Effector memory CD4-positive, alpha-beta T cell (primary cell): ENCODE results near the gene NAV2.

ENCODE experiments used
- DNase-seq, 3 donors: peaks; one replicate each; pipeline ENCODE4 v3.0.0-alpha.2; 2020
- H3K27ac ChIP-seq: 2 replicates; pipeline ENCODE4 v1.7.0; 2013; ENCODE audit warnings: mild to moderate bottlenecking, low read length, moderate library complexity; ENCODE audit not compliant: insufficient read depth, poor library complexity, severe bottlenecking
- H3K27me3 ChIP-seq: replicated peaks from 2 replicates; pipeline ENCODE4 v1.7.0; 2013; ENCODE audit warnings: mild to moderate bottlenecking, low read length; ENCODE audit not compliant: insufficient read depth, control insufficient read depth, poor library complexity, severe bottlenecking
- H3K36me3 ChIP-seq: 2 replicates; pipeline ENCODE4 v1.7.0; 2013; ENCODE audit warnings: mild to moderate bottlenecking, low read length, moderate library complexity; ENCODE audit not compliant: control insufficient read depth, insufficient read depth
- H3K4me1 ChIP-seq: 2 replicates; pipeline ENCODE4 v1.7.0; 2013; ENCODE audit warnings: low read length, mild to moderate bottlenecking; ENCODE audit not compliant: control insufficient read depth, insufficient read depth, poor library complexity, severe bottlenecking
- H3K4me3 ChIP-seq: 2 replicates; pipeline ENCODE4 v1.7.0; 2013; ENCODE audit warnings: low read length, low read depth, mild to moderate bottlenecking; ENCODE audit not compliant: insufficient read depth, poor library complexity, severe bottlenecking
- H3K9me3 ChIP-seq: 2 replicates; pipeline ENCODE4 v1.7.0; 2013; ENCODE audit warnings: mild to moderate bottlenecking, low read length, moderate library complexity; ENCODE audit not compliant: control insufficient read depth

The NAV2 gene

DNA sequence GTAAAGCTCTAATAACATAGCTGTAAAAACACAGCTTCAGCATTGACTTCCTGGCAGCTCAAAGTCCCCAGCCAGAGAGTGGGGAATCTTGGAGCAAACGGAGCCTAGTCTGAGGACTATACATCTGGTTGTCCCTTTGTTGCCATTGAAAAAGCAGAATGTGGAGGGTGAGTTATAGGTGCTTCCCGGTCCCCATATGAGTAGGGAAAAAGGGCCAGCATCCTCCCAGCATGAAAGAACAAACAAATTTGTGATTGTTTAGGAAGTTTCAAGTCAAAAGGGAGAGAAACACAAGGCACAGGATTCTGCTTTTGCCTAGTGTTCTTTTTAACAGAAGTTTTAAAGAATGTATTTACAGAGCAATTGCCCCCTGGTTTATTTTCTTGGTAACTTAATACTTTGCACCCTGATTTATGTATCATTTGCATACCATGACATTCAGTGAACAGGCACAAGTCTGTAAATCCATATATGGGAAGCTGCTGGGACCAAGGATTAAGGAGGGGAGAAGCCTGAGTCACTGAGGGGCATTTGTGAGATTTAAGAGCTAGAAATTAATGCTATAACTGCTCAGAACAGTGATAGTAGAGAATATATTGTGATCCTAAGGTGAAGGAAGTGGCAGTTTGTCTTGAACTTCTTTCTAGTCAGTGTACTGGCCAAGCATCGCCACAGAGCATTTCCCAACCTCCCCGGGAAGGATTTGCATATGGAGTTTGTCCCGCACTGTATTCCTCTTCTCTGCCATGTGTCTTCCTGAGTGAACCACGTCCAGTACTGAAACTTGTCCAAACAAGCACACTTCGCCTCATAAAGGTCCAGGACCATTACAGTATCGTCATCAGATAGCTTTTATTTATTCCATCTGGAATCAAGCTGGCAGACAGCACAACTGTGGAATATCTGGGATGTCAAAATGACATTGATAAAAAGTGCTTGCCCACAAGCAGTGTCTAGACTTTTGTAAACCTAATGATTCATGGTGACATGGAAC lies 344.6 kb downstream of the NAV2 start:
- Histone ChIP-seq H3K36me3 (no peaks in the 10 kb centered on the region), H3K27me3 (no peaks in the 10 kb centered on the region), H3K4me1 (no peaks in the 10 kb centered on the region), H3K4me3 (no peak overlapping the region), H3K27ac (no peak overlapping the region), H3K9me3 (no peaks in the 10 kb centered on the region)
- DNase-seq: no peak

DNA sequence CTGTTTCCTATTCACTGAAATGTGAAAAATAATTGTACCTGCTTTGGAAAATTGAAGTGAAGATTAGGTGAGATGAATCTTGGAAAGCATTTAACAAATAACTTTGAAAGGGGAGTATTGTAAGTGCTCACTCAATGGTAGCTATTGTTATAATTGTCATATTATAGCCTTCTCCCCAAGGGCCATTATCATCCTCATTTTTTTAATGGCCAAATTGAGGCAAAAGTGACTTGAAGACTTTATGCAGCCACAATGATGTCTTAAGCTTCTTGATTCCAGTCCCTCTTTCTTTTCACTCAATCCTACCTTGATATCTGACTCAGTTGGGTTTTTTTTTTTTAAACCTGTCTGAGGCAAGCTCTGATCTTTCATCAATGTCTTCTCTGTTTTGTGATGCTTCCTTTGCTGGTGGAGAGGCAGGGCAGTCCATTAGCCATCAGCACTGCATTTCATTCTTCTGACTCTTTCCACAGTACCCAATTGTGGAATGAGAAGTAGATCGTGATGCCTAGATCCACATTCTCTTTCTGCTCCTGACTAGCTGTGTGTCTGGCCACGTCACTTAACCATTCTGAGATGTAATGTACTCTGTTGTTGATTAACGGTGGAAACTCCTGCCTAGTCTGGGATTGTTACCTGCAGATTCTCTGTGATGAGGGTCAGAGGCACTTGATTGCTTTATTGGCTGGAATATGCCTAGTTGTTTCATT lies 346.3 kb downstream of the NAV2 start:
- DNase-seq: no peak
- no peak overlapping the region for H3K27ac ChIP-seq
- H3K4me3 ChIP-seq: no peak overlapping the region
- no peaks in the 10 kb centered on the region for H3K27me3 ChIP-seq
- H3K9me3 ChIP-seq: no peaks in the 10 kb centered on the region
- H3K36me3 ChIP-seq: no peaks in the 10 kb centered on the region
- H3K4me1 ChIP-seq: no peaks in the 10 kb centered on the region

DNA sequence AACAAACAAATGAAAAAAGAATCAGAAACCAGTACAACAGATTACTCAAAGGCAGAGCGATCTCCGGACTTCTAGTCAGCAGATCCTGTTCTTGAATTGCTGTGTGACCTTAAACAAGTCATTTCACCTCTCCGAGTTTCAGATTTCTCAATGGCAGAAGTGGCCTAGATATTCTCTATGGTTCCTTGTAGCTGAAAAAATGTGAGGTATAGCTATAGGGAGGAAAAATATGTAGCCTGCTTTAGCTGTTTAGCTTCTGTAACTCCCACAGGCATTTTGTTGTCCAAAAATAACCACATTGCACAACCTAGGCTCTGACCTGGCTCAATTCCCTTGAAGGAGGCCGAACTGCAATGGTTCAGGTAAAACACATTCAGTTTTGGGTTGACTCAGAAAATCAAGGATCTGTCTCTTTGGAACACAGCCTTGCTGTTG lies 347.0 kb downstream of the NAV2 start:
- Histone ChIP-seq H3K9me3 (no peaks in the 10 kb centered on the region), H3K27me3 (no peaks in the 10 kb centered on the region), H3K36me3 (no peaks in the 10 kb centered on the region), H3K27ac (no peak overlapping the region), H3K4me1 (no peaks in the 10 kb centered on the region), H3K4me3 (no peak overlapping the region)
- DNase-seq: no peak

DNA sequence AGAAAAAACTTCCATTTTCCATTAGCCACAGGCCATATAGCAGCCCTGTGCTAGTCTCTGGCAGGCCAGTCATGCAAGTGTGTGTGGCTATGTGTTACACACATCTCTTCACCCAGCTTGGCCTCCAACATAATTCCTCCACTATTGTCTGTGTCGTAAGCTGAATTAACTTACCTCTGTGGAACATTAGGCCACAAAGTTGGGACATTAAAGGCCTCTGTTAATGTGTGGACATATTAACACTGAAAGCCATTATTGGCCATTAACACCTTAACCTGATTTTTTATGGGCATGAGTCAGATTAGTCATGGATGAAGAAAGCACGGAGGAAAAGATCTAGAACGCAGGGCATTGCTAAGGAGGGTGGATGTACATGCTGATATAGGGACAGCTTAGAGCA lies 347.5 kb downstream of the NAV2 start:
- no peak for DNase-seq
- H3K27me3 ChIP-seq: no peaks in the 10 kb centered on the region
- no peaks in the 10 kb centered on the region for H3K36me3 ChIP-seq
- H3K4me1 ChIP-seq: no peaks in the 10 kb centered on the region
- no peaks in the 10 kb centered on the region for H3K9me3 ChIP-seq
- no peak overlapping the region for H3K4me3 ChIP-seq
- H3K27ac ChIP-seq: no peak overlapping the region

DNA sequence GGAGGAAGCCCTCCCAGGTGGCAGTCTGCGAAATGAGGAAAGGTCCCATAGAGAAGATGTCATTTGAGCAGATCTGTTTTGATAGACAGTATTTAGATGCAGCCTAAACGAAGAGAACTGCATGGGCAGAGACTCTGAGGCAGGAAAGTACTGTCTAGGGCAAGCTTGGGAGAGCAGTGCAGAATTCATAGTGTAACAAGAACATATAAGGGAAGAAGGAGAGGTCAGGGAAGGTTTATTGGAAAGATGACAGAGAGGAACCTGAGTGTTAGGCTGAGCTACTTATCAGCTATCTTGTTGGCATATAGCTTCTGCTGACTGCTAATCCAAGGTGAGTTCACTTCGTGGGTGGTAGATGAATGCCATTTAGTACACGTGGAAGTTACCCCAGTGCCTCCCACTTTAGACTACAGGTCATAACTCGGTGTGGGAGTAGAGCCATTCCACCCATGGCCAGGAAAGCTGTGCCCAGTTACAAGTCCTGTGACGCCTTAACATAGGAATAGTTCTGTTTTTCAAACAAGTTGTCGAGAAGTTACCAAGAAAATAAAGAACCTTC lies 348.1 kb downstream of the NAV2 start:
- H3K27ac ChIP-seq: no peak overlapping the region
- no peaks in the 10 kb centered on the region for H3K9me3 ChIP-seq
- H3K4me3 ChIP-seq: no peak overlapping the region
- H3K27me3 ChIP-seq: no peaks in the 10 kb centered on the region
- H3K36me3 ChIP-seq: no peaks in the 10 kb centered on the region
- DNase-seq: no peak
- no peaks in the 10 kb centered on the region for H3K4me1 ChIP-seq

DNA sequence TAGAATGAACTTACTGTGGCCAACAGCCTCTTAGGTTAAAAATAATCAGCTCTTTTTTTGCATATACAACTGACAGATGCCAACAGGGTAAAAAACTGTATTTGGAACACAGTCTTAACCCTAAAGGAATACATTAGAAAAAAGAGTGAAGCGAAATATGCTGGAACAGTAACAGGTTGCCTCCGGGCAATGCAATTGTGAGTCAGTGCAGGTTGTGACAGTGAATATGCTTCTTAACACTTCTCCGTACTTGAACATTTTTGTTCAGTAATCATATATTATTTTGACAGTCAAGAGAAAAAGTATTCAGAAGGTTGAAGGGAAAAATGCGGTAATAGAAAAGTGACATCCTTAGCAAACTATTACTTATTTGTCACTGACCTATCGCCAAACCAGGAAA lies 349.1 kb downstream of the NAV2 start:
- H3K4me3 ChIP-seq: no peak overlapping the region
- no peaks in the 10 kb centered on the region for H3K9me3 ChIP-seq
- no peaks in the 10 kb centered on the region for H3K36me3 ChIP-seq
- H3K4me1 ChIP-seq: no peaks in the 10 kb centered on the region
- no peak for DNase-seq
- H3K27me3 ChIP-seq: no peaks in the 10 kb centered on the region
- no peak overlapping the region for H3K27ac ChIP-seq

DNA sequence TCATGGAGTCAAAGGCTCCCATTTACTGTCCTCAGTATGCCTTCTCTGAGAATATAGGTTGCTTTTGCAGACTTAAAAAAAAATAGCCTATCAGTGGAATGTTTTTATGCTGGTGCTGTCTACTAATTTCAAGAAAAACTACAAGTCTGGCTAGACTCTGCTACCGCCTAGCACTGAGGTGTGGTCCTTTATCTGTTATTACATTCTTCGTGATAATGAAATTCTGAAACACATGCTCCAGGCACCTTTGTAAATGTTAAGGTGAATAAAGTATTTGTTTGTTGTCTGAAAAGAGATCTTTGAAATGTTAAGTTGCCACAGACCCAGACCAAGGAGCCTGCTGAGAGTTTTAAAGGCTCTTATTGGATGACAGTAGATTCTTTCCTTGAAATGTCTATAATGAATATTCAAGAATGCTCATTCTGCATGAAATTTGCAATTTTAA lies 352.3 kb downstream of the NAV2 start:
- Histone ChIP-seq H3K4me1 (no peaks in the 10 kb centered on the region), H3K36me3 (no peaks in the 10 kb centered on the region), H3K4me3 (no peak overlapping the region), H3K27ac (no peak overlapping the region), H3K9me3 (no peaks in the 10 kb centered on the region), H3K27me3 (no peaks in the 10 kb centered on the region)
- DNase-seq: no peak

DNA sequence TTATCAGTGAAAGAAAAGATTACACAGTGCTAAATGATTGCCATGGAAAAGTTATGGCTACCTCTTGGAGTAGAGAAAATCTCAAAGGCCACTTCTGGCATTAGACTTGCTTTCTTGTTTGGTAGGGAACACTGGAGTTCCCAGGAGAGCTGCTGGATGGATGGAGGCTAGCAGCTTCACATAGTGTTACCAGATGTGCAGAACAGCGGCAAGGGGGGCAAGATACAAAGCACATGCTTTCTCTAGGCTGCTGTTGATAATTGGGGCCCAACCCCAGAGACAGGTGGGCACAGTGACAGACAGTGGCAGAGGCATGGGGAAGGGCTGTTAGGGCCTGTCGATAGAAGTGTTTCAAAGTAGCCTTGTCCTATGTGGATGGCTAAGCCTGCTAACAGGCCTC lies 352.8 kb downstream of the NAV2 start:
- no peaks in the 10 kb centered on the region for H3K9me3 ChIP-seq
- no peak overlapping the region for H3K4me3 ChIP-seq
- H3K27ac ChIP-seq: no peak overlapping the region
- DNase-seq: no peak
- H3K4me1 ChIP-seq: no peaks in the 10 kb centered on the region
- H3K36me3 ChIP-seq: no peaks in the 10 kb centered on the region
- no peaks in the 10 kb centered on the region for H3K27me3 ChIP-seq

DNA sequence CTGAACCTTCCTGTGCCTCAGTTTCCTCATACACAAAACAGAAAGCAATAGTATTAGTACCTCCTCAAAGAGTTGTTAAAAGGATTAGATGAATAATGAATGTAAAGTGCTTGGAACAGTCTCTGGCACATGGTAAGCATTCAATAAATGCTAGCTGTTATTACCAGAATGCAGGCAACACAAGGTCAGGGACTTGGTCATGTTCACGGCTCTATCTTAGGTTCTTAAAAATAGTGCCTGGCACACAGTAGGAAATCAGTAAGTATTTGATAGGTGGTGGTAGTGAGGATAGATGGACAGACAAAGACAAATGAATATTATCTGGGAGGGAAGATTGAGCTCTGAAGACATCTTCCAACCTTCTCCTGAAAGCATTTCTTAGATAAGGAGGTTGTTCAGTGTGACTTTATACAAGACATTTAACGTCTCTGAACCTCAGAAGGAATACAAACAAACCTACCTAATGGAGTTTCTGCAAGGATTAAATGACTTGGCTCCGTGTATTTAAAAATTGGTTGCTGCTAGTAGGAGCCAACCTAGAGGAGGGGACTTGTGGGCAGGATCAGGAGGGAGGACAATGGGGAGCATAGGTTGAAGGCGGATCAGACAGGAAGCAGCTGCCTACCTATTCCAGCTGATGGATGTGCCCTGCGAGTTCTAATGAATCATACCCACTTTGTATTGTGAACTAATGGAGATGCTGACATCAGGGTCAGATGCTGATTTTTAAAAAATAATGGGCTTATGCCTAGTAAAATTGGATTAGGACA lies 353.6 kb downstream of the NAV2 start:
- Histone ChIP-seq H3K4me3 (no peak overlapping the region), H3K27ac (no peak overlapping the region), H3K36me3 (no peaks in the 10 kb centered on the region), H3K27me3 (no peaks in the 10 kb centered on the region), H3K9me3 (no peaks in the 10 kb centered on the region), H3K4me1 (no peaks in the 10 kb centered on the region)
- DNase-seq: no peak
